CD4-positive, alpha-beta T cell treated with Interleukin-17A for 1 hour (primary cell): Measurements from ENCODE around the gene DUSP8.

Experiments
- DNase-seq: peaks from one replicate; pipeline ENCODE4 v3.0.0-alpha.2; 2020

Gene DUSP8

GRCh38 chr11:1549338-1550330 lies 22.4 kb downstream of the DUSP8 start:
- no peak for DNase-seq

GRCh38 chr11:1548221-1549070 lies 23.6 kb downstream of the DUSP8 start:
- DNase-seq, result no peak

GRCh38 chr11:1547467-1548098 lies 24.5 kb downstream of the DUSP8 start:
- DNase-seq, result no peak

GRCh38 chr11:1546536-1547466 lies 25.3 kb downstream of the DUSP8 start:
- peak; percentile 46 for DNase-seq

GRCh38 chr11:1546077-1546535 lies 26.0 kb downstream of the DUSP8 start:
- no peak for DNase-seq

- no peak for DNase-seq
Measured at GRCh38 chr11:1545432-1545831, 26.6 kb downstream of the DUSP8 start.

GRCh38 chr11:1544536-1544935 lies 27.5 kb downstream of the DUSP8 start:
- DNase-seq, result no peak

- DNase-seq, result no peak
Measured at GRCh38 chr11:1543606-1544263, 28.3 kb downstream of the DUSP8 start.

- DNase-seq, result no peak
Measured at GRCh38 chr11:1542267-1542666, 29.8 kb downstream of the DUSP8 start.

GRCh38 chr11:1541474-1542204 lies 30.4 kb downstream of the DUSP8 start:
- no peak for DNase-seq

GRCh38 chr11:1540074-1540473 lies 32.0 kb downstream of the DUSP8 start:
- DNase-seq, result no peak

- DNase-seq, result no peak
Measured at GRCh38 chr11:1538153-1538552, 33.9 kb downstream of the DUSP8 start.

GRCh38 chr11:1536065-1536843 lies 35.8 kb downstream of the DUSP8 start:
- no peak for DNase-seq

- DNase-seq, result no peak
Measured at GRCh38 chr11:1534682-1535081, 37.4 kb downstream of the DUSP8 start.

- DNase-seq, result no peak
Measured at GRCh38 chr11:1534171-1534570, 37.9 kb downstream of the DUSP8 start.

GRCh38 chr11:1533342-1533725 lies 38.7 kb downstream of the DUSP8 start:
- DNase-seq, result no peak

- DNase-seq, result no peak
Measured at GRCh38 chr11:1532606-1533341, 39.3 kb downstream of the DUSP8 start.

- no peak for DNase-seq
Measured at GRCh38 chr11:1532014-1532586, 40.0 kb downstream of the DUSP8 start.
